ENCODE results near the gene SLC2A10. TPM values are rescaled to one million over a fixed set of nuclear protein-coding genes. Genes with fewer than 3 reads are reported as not detected.

The SLC2A10 gene
- total and polyA plus RNA-seq, 9 donors: 14.0 to 22.3 (median 18.0) TPM

GRCh38 chr20:46681032-46681854 lies 28.2 kb upstream of the SLC2A10 start:
- H3K9me3 ChIP-seq (replicated peaks; ENCODE audit: control insufficient read depth, low read depth, low read length): no peaks in the 10 kb centered on the region
- no peak overlapping the region for H3K4me3 ChIP-seq (ENCODE audit: low read length)
- H3K4me1 ChIP-seq (ENCODE audit: control insufficient read depth, insufficient read depth, low read length): peaks cover 24% of the 10 kb centered on the region
- DNase-seq: peak; percentile 69
- no peak overlapping the region for H3K27ac ChIP-seq (ENCODE audit: low read length)
- peaks cover 7% of the 10 kb centered on the region for H3K36me3 ChIP-seq (ENCODE audit: control insufficient read depth, insufficient read depth, low read length)
- 49% methylated on average over 9 of the region's 14 CpGs for WGBS (ENCODE audit: insufficient coverage)
- H3K27me3 ChIP-seq (ENCODE audit: control insufficient read depth, insufficient read depth, low read length): no peaks in the 10 kb centered on the region

GRCh38 chr20:46682063-46682821 lies 27.2 kb upstream of the SLC2A10 start:
- H3K4me3 ChIP-seq (ENCODE audit: low read length): no peak overlapping the region
- H3K4me1 ChIP-seq (ENCODE audit: control insufficient read depth, insufficient read depth, low read length): peaks cover 24% of the 10 kb centered on the region
- H3K27me3 ChIP-seq (ENCODE audit: control insufficient read depth, insufficient read depth, low read length): no peaks in the 10 kb centered on the region
- WGBS (ENCODE audit: insufficient coverage): 90% methylated on average over 2 of the region's 9 CpGs
- H3K9me3 ChIP-seq (replicated peaks; ENCODE audit: control insufficient read depth, low read depth, low read length): no peaks in the 10 kb centered on the region
- H3K27ac ChIP-seq (ENCODE audit: low read length): no peak overlapping the region
- DNase-seq: no peak
- H3K36me3 ChIP-seq (ENCODE audit: control insufficient read depth, insufficient read depth, low read length): peaks cover 11% of the 10 kb centered on the region

- DNase-seq: no peak
- H3K4me3 ChIP-seq (ENCODE audit: low read length): peak overlapping the region; percentile 50
Measured at GRCh38 chr20:46683011-46683667, 26.3 kb upstream of the SLC2A10 start.

GRCh38 chr20:46683668-46683938 lies 25.8 kb upstream of the SLC2A10 start:
- no peaks in the 10 kb centered on the region for H3K27me3 ChIP-seq (ENCODE audit: control insufficient read depth, insufficient read depth, low read length)
- H3K9me3 ChIP-seq (replicated peaks; ENCODE audit: control insufficient read depth, low read depth, low read length): no peaks in the 10 kb centered on the region
- H3K27ac ChIP-seq (ENCODE audit: low read length): peak overlapping the region; percentile 33
- H3K4me1 ChIP-seq (ENCODE audit: control insufficient read depth, insufficient read depth, low read length): peaks cover 34% of the 10 kb centered on the region
- no peak for DNase-seq
- WGBS (ENCODE audit: insufficient coverage): 29% methylated on average over 8 of the region's 8 CpGs
- peaks cover 11% of the 10 kb centered on the region for H3K36me3 ChIP-seq (ENCODE audit: control insufficient read depth, insufficient read depth, low read length)
- peak overlapping the region; percentile 50 for H3K4me3 ChIP-seq (ENCODE audit: low read length)

More at GRCh38 chr20:46683011-46683667, 26.3 kb upstream of the SLC2A10 start:
- Histone ChIP-seq H3K27me3 (ENCODE audit: control insufficient read depth, insufficient read depth, low read length) (no peaks in the 10 kb centered on the region), H3K4me1 (ENCODE audit: control insufficient read depth, insufficient read depth, low read length) (peaks cover 30% of the 10 kb centered on the region), H3K36me3 (ENCODE audit: control insufficient read depth, insufficient read depth, low read length) (peaks cover 11% of the 10 kb centered on the region), H3K27ac (ENCODE audit: low read length) (no peak overlapping the region), H3K9me3 (replicated peaks; ENCODE audit: control insufficient read depth, low read depth, low read length) (no peaks in the 10 kb centered on the region)
- 46% methylated on average over 3 of the region's 12 CpGs for WGBS (ENCODE audit: insufficient coverage)

GRCh38 chr20:46683939-46684750 lies 25.3 kb upstream of the SLC2A10 start:
- peaks cover 34% of the 10 kb centered on the region for H3K4me1 ChIP-seq (ENCODE audit: control insufficient read depth, insufficient read depth, low read length)
- H3K27ac ChIP-seq (ENCODE audit: low read length): peak overlapping the region; percentile 86

GRCh38 chr20:46688151-46689081 lies 21.0 kb upstream of the SLC2A10 start:
- 4% methylated on average over 14 of the region's 20 CpGs for WGBS (ENCODE audit: insufficient coverage)
- no peaks in the 10 kb centered on the region for H3K27me3 ChIP-seq (ENCODE audit: control insufficient read depth, insufficient read depth, low read length)
- DNase-seq: no peak
- peaks cover 21% of the 10 kb centered on the region for H3K4me1 ChIP-seq (ENCODE audit: control insufficient read depth, insufficient read depth, low read length)
- H3K4me3 ChIP-seq (ENCODE audit: low read length): peak overlapping the region; percentile 79
- no peaks in the 10 kb centered on the region for H3K9me3 ChIP-seq (replicated peaks; ENCODE audit: control insufficient read depth, low read depth, low read length)
- H3K27ac ChIP-seq (ENCODE audit: low read length): peak overlapping the region; percentile 94
- peaks cover 6% of the 10 kb centered on the region for H3K36me3 ChIP-seq (ENCODE audit: control insufficient read depth, insufficient read depth, low read length)

More at GRCh38 chr20:46683939-46684750, 25.3 kb upstream of the SLC2A10 start:
- peaks cover 11% of the 10 kb centered on the region for H3K36me3 ChIP-seq (ENCODE audit: control insufficient read depth, insufficient read depth, low read length)
- H3K27me3 ChIP-seq (ENCODE audit: control insufficient read depth, insufficient read depth, low read length): no peaks in the 10 kb centered on the region
- WGBS (ENCODE audit: insufficient coverage): 29% methylated on average over 7 of the region's 23 CpGs
- peak; percentile 86 for DNase-seq
- peak overlapping the region; percentile 50 for H3K4me3 ChIP-seq (ENCODE audit: low read length)
- no peaks in the 10 kb centered on the region for H3K9me3 ChIP-seq (replicated peaks; ENCODE audit: control insufficient read depth, low read depth, low read length)

GRCh38 chr20:46689082-46689753 lies 20.2 kb upstream of the SLC2A10 start, which contains the start of gene TP53RK:
TSS of gene TP53RK (minus strand) at chr20:46689444. CDS start at chr20:46689414, 30 bp downstream.
- H3K4me1 ChIP-seq (ENCODE audit: control insufficient read depth, insufficient read depth, low read length): peaks cover 15% of the 10 kb centered on the region
- peak within 1 kb of the TSS; percentile 79 for H3K4me3 ChIP-seq (ENCODE audit: low read length)
- DNase-seq: peak; percentile 100
- H3K27ac ChIP-seq (ENCODE audit: low read length): peak within 1 kb of the TSS; percentile 94
- WGBS (ENCODE audit: insufficient coverage): under 1% methylated on average over 70 of the region's 71 CpGs
- H3K36me3 ChIP-seq (ENCODE audit: control insufficient read depth, insufficient read depth, low read length): peaks cover 6% of the 10 kb centered on the region
- H3K27me3 ChIP-seq (ENCODE audit: control insufficient read depth, insufficient read depth, low read length): no peaks in the 10 kb centered on the region
- no peaks in the 10 kb centered on the region for H3K9me3 ChIP-seq (replicated peaks; ENCODE audit: control insufficient read depth, low read depth, low read length)

- H3K4me1 ChIP-seq (ENCODE audit: control insufficient read depth, insufficient read depth, low read length): peaks cover 12% of the 10 kb centered on the region
- H3K27ac ChIP-seq (ENCODE audit: low read length): peak overlapping the region; percentile 94
- no peaks in the 10 kb centered on the region for H3K27me3 ChIP-seq (ENCODE audit: control insufficient read depth, insufficient read depth, low read length)
- peaks cover 6% of the 10 kb centered on the region for H3K36me3 ChIP-seq (ENCODE audit: control insufficient read depth, insufficient read depth, low read length)
- H3K9me3 ChIP-seq (replicated peaks; ENCODE audit: control insufficient read depth, low read depth, low read length): no peaks in the 10 kb centered on the region
- peak overlapping the region; percentile 79 for H3K4me3 ChIP-seq (ENCODE audit: low read length)
- 0% methylated on average over 10 of the region's 12 CpGs for WGBS (ENCODE audit: insufficient coverage)
- no peak for DNase-seq
Measured at GRCh38 chr20:46689754-46690085, 19.7 kb upstream of the SLC2A10 start.
